HG03039 (cell line): ENCODE results near the gene TECTB.
"Not testable (repeated sequence)": the region's sequence is repeated elsewhere in the genome, so short reads cannot be mapped to it uniquely, and the experiment has no call there.

Source experiments
- ATAC-seq: cut with Tn5 transposase; IDR thresholded peaks from one replicate; pipeline ENCODE4 v1.9.1; 2021; ENCODE audit warnings: mild to moderate bottlenecking, moderate library complexity; ENCODE audit not compliant: unreplicated experiment

Gene TECTB

GRCh38 chr10:112283100-112283499 is at the start of gene TECTB:
TSS of gene TECTB (plus strand) at chr10:112283400. CDS start at chr10:112283735, 335 bp downstream.
- no peak for ATAC-seq

- ATAC-seq: no peak
These were observed 48.1 kb upstream of the TECTB start for GRCh38 chr10:112235141-112235540.

- ATAC-seq: no peak
These were observed 47.3 kb upstream of the TECTB start for GRCh38 chr10:112235920-112236319.

- ATAC-seq: no peak
These were observed 46.7 kb upstream of the TECTB start for GRCh38 chr10:112236486-112236885.

- no peak for ATAC-seq
These were observed 43.9 kb upstream of the TECTB start for GRCh38 chr10:112239347-112239746.

GRCh38 chr10:112240441-112240840 is 42.8 kb upstream of the TECTB start:
- no peak for ATAC-seq

- ATAC-seq: no peak
These were observed 41.4 kb upstream of the TECTB start for GRCh38 chr10:112241651-112242341.

- no peak for ATAC-seq
These were observed 40.4 kb upstream of the TECTB start for GRCh38 chr10:112242769-112243168.

GRCh38 chr10:112243713-112244112 is 39.5 kb upstream of the TECTB start:
- no peak for ATAC-seq

GRCh38 chr10:112244197-112244596 is 39.0 kb upstream of the TECTB start:
- no peak for ATAC-seq

GRCh38 chr10:112247791-112248190 is 35.4 kb upstream of the TECTB start:
- ATAC-seq: no peak

GRCh38 chr10:112248584-112249295 is 34.5 kb upstream of the TECTB start:
- no peak for ATAC-seq

GRCh38 chr10:112249722-112250121 is 33.5 kb upstream of the TECTB start:
- no peak for ATAC-seq

- ATAC-seq: no peak
These were observed 32.6 kb upstream of the TECTB start for GRCh38 chr10:112250555-112250954.

GRCh38 chr10:112251238-112251637 is 32.0 kb upstream of the TECTB start:
- ATAC-seq: not testable (repeated sequence)

GRCh38 chr10:112258407-112258806 is 24.8 kb upstream of the TECTB start:
- no peak for ATAC-seq

GRCh38 chr10:112259688-112260087 is 23.5 kb upstream of the TECTB start:
- ATAC-seq: no peak

GRCh38 chr10:112260831-112261230 is 22.4 kb upstream of the TECTB start:
- ATAC-seq: no peak

- ATAC-seq: no peak
These were observed 21.8 kb upstream of the TECTB start for GRCh38 chr10:112261281-112261822.

GRCh38 chr10:112262546-112262945 is 20.7 kb upstream of the TECTB start:
- ATAC-seq: no peak

- no peak for ATAC-seq
These were observed 17.5 kb upstream of the TECTB start for GRCh38 chr10:112265745-112266144.

GRCh38 chr10:112269266-112269665 is 13.9 kb upstream of the TECTB start:
- no peak for ATAC-seq
